H9 (cell line): ENCODE results near the gene TFG. TPM values are rescaled to one million over a fixed set of nuclear protein-coding genes. Genes with fewer than 3 reads are reported as not detected.

Experiments used
- DNase-seq: peaks from one replicate; pipeline ENCODE4 v3.0.0-alpha.2; 2017
- H2AFZ ChIP-seq: one replicate; pipeline ENCODE4 v1.6.1; 2013; ENCODE audit warnings: mild to moderate bottlenecking, low read length, control low read depth, moderate library complexity
- H2AK5ac ChIP-seq: 2 replicates; pipeline ENCODE4 v1.6.1; 2013; ENCODE audit warnings: low read length, control low read depth, mixed read lengths; ENCODE audit not compliant: insufficient read length
- H2BK120ac ChIP-seq: one replicate; pipeline ENCODE4 v1.6.1; 2013; ENCODE audit warnings: low read depth, mild to moderate bottlenecking, low read length, control low read depth, inconsistent platforms; ENCODE audit not compliant: poor library complexity, severe bottlenecking
- H2BK12ac ChIP-seq: 2 replicates; pipeline ENCODE4 v1.6.1; 2013; ENCODE audit warnings: low read length, control low read depth, mixed read lengths, low read depth; ENCODE audit not compliant: insufficient read length
- H2BK15ac ChIP-seq: 2 replicates; pipeline ENCODE4 v1.6.1; 2013; ENCODE audit warnings: low read depth, low read length, control low read depth
- H2BK20ac ChIP-seq: one replicate; pipeline ENCODE4 v1.6.1; 2013; ENCODE audit warnings: low read depth, mild to moderate bottlenecking, low read length, control low read depth, inconsistent platforms; ENCODE audit not compliant: poor library complexity, severe bottlenecking
- H2BK5ac ChIP-seq: 2 replicates; pipeline ENCODE4 v1.6.1; 2013; ENCODE audit warnings: low read length, control low read depth, mixed read lengths; ENCODE audit not compliant: insufficient read length
- H3K14ac ChIP-seq: 2 replicates; pipeline ENCODE4 v1.6.1; 2013; ENCODE audit warnings: low read length, control low read depth; ENCODE audit not compliant: insufficient read depth
- H3K18ac ChIP-seq: 2 replicates; pipeline ENCODE4 v1.6.1; 2013; ENCODE audit warnings: low read depth, mild to moderate bottlenecking, mixed read lengths, low read length, control low read depth; ENCODE audit not compliant: insufficient read length
- H3K23ac ChIP-seq: 2 replicates; pipeline ENCODE4 v1.6.1; 2013; ENCODE audit warnings: low read length, control low read depth, mixed read lengths, low read depth; ENCODE audit not compliant: insufficient read length
- H3K23me2 ChIP-seq: 2 replicates; pipeline ENCODE4 v1.6.1; 2013; ENCODE audit warnings: low read depth, mild to moderate bottlenecking, mixed read lengths, low read length, control low read depth; ENCODE audit not compliant: insufficient read length, poor library complexity, severe bottlenecking
- H3K27ac ChIP-seq: 2 replicates; pipeline ENCODE4 v1.5.1; 2013; ENCODE audit warnings: low read length, control low read depth, mixed read lengths, low read depth; ENCODE audit not compliant: insufficient read length
- H3K27me3 ChIP-seq: 2 replicates; pipeline ENCODE4 v1.6.1; 2013; ENCODE audit warnings: low read length, control low read depth, inconsistent platforms; ENCODE audit not compliant: insufficient read depth
- H3K4ac ChIP-seq: 2 replicates; pipeline ENCODE4 v1.6.1; 2013; ENCODE audit warnings: low read depth, mild to moderate bottlenecking, control low read depth, inconsistent platforms, low read length, moderate library complexity
- H3K4me1 ChIP-seq: 2 replicates; pipeline ENCODE4 v1.6.1; 2013; ENCODE audit warnings: low read length, control low read depth, inconsistent platforms; ENCODE audit not compliant: insufficient read depth
- H3K4me2 ChIP-seq: 2 replicates; pipeline ENCODE4 v1.6.1; 2013; ENCODE audit warnings: low read length, control low read depth, mixed read lengths; ENCODE audit not compliant: insufficient read length, insufficient read depth
- H3K56ac ChIP-seq: 2 replicates; pipeline ENCODE4 v1.6.1; 2013; ENCODE audit warnings: low read depth, mild to moderate bottlenecking, mixed read lengths, low read length, control low read depth; ENCODE audit not compliant: insufficient read length
- H3K79me1 ChIP-seq: 2 replicates; pipeline ENCODE4 v1.6.1; 2013; ENCODE audit warnings: low read depth, mild to moderate bottlenecking, moderate library complexity, low read length, control low read depth, inconsistent platforms; ENCODE audit not compliant: insufficient read depth, poor library complexity, severe bottlenecking
- H3K79me2 ChIP-seq: 2 replicates; pipeline ENCODE4 v1.6.1; 2013; ENCODE audit warnings: low read length, control low read depth, inconsistent platforms; ENCODE audit not compliant: insufficient read depth
- H3K9ac ChIP-seq: 2 replicates; pipeline ENCODE4 v1.6.1; 2013; ENCODE audit warnings: low read length, control low read depth, mixed read lengths; ENCODE audit not compliant: insufficient read length; ENCODE audit errors: extremely low read depth
- H3K9me3 ChIP-seq: one replicate; pipeline ENCODE4 v1.6.1; 2013; ENCODE audit warnings: low read depth, low read length, inconsistent platforms; ENCODE audit not compliant: control insufficient read depth
- H3T11ph ChIP-seq: one replicate; pipeline ENCODE4 v1.6.1; 2013; ENCODE audit warnings: mild to moderate bottlenecking, low read length, control low read depth, inconsistent platforms
- H4K20me1 ChIP-seq: one replicate; pipeline ENCODE4 v1.6.1; 2013; ENCODE audit not compliant: control insufficient read depth, insufficient read length, insufficient read depth
- H4K5ac ChIP-seq: 2 replicates; pipeline ENCODE4 v1.6.1; 2013; ENCODE audit warnings: low read depth, mild to moderate bottlenecking, mixed read lengths, low read length, control low read depth; ENCODE audit not compliant: insufficient read length
- H4K8ac ChIP-seq: replicated peaks from 2 replicates; pipeline ENCODE4 v1.6.1; 2013; ENCODE audit warnings: low read length, control low read depth, mixed read lengths, low read depth; ENCODE audit not compliant: insufficient read length
- H4K91ac ChIP-seq: 2 replicates; pipeline ENCODE4 v1.6.1; 2013; ENCODE audit warnings: low read depth, mild to moderate bottlenecking, moderate library complexity, mixed read lengths, low read length, control low read depth; ENCODE audit not compliant: insufficient read length
- H3K27ac Mint-ChIP-seq, 3 experiments: 2 replicates in 2 of 3; 3 replicates in 1 of 3; pipeline ENCODE4 v1.8.0; 2020 to 2021; ENCODE audit warnings: mixed read lengths in 3 of 3, mild to moderate bottlenecking in 1 of 3, moderate library complexity in 1 of 3
- H3K27me3 Mint-ChIP-seq: 2 replicates; pipeline ENCODE4 v1.8.0; 2021; ENCODE audit warnings: low read depth, mild to moderate bottlenecking, moderate library complexity, mixed read lengths
- H3K36me3 Mint-ChIP-seq, 3 experiments: 2 replicates in 2 of 3; 3 replicates in 1 of 3; pipeline ENCODE4 v1.8.0; 2020 to 2021; ENCODE audit warnings: low read depth in 3 of 3, mixed read lengths in 3 of 3; ENCODE audit not compliant: insufficient read depth in 1 of 3
- H3K4me1 Mint-ChIP-seq, 2 experiments: 2 replicates each; pipeline ENCODE4 v1.8.0; 2020; ENCODE audit warnings: mixed read lengths in 2 of 2
- H3K4me3 Mint-ChIP-seq, 2 experiments: 2 replicates in 1 of 2; 3 replicates in 1 of 2; pipeline ENCODE4 v1.8.0; 2020 to 2021; ENCODE audit warnings: mild to moderate bottlenecking in 2 of 2, mixed read lengths in 2 of 2, moderate library complexity in 1 of 2
- H3K9me3 Mint-ChIP-seq, 2 experiments: 2 replicates in 1 of 2; 3 replicates in 1 of 2; pipeline ENCODE4 v1.8.0; 2020; ENCODE audit warnings: mild to moderate bottlenecking in 2 of 2, mixed read lengths in 2 of 2, moderate library complexity in 1 of 2
- WGBS: extraction: QIAGEN DNeasy Blood & Tissue Kit; methylation state at CpG from one replicate; pipeline ENCODE4 v1.1.7; 2013; ENCODE audit warnings: missing lambda C conversion rate, low lambda C conversion rate, mixed read lengths; ENCODE audit not compliant: insufficient read length; ENCODE audit errors: extremely low coverage; 5-methylcytosine and 5-hydroxymethylcytosine counted together
- total RNA-seq: library from RNA; stranded (reverse); gene quantifications from 2 replicates; pipeline ENCODE4 v1.2.1, GENCODE V29; 2021
- TF ChIP-seq, protein P1 (sequence below): fragments of 200-600 bp; sonication (generic); conservative IDR thresholded peaks from 3 replicates; pipeline ENCODE4 v1.8.0; 2021; ENCODE audit warnings: antibody characterized with exemption, mild to moderate bottlenecking

The TFG gene
- total RNA-seq, 1 experiment from 2014 or later: 80.7 TPM

DNA sequence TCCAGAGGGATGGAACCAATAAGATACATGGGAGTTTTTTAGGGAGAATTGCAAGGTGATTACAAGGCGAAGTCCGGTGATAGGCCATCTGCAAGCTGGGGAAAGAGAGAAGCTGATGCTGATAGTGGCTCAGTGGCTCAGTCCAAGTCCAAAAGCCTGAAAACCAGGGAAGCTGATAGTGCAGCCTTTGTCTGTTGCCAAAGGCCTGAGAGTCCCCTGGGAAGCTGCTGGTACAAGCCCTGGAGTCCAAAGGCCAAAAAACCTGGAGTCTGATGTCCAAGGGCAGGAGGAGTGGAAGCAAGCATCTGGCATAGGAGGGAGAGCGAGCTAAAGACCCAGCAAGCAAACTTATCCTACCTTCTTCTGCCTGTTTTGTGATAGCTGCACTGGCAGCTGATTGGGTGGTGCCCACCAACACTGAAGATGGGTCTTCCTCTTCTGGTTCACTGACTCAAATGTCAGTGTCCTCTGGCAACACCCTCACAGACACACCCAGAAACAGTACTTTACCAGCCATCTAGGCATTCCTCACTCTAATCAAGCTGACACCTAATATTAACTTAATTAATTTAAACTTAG is 16.7 kb downstream of the TFG start:
- no peak for DNase-seq
- Histone ChIP-seq H3K23ac (no peak overlapping the region), H3K56ac (no peak overlapping the region), H3K79me1 (peaks cover 2% of the 10 kb centered on the region), H3K23me2 (no peaks in the 10 kb centered on the region), H3K4me1 (no peaks in the 10 kb centered on the region), H4K5ac (no peak overlapping the region), H3K27me3 (no peaks in the 10 kb centered on the region), H2BK20ac (no peak overlapping the region), H2BK120ac (no peak overlapping the region), H3K18ac (no peak overlapping the region), H2BK12ac (no peak overlapping the region), H3K27ac (no peak overlapping the region), H2AFZ (no peak overlapping the region), H4K91ac (no peak overlapping the region), H2AK5ac (no peak overlapping the region), H4K8ac (no peak overlapping the region), H3K9me3 (no peaks in the 10 kb centered on the region), H3T11ph (no peak overlapping the region), H3K14ac (no peak overlapping the region), H3K79me2 (no peaks in the 10 kb centered on the region; the same call in 1 of the 2 replicates), H2BK5ac (no peak overlapping the region), H3K4ac (no peak overlapping the region), H3K9ac (no peak overlapping the region), H3K4me2 (no peak overlapping the region), H2BK15ac (no peak overlapping the region), H4K20me1 (no peaks in the 10 kb centered on the region)
- H3K4me3 Mint-ChIP-seq: no peak overlapping the region
- H3K4me1 Mint-ChIP-seq: peaks cover 6 to 7% of the 10 kb centered on the region in 2 experiments
- peak overlapping the region in 1 of 3 experiments; percentile 23; a peak in 3 of 7 replicates for H3K27ac Mint-ChIP-seq
- H3K9me3 Mint-ChIP-seq: no peaks in the 10 kb centered on the region; a peak in 1 of 5 replicates
- no CpG with 5 or more reads among the region's 3 CpGs for WGBS
- TF ChIP-seq, protein P1, sequence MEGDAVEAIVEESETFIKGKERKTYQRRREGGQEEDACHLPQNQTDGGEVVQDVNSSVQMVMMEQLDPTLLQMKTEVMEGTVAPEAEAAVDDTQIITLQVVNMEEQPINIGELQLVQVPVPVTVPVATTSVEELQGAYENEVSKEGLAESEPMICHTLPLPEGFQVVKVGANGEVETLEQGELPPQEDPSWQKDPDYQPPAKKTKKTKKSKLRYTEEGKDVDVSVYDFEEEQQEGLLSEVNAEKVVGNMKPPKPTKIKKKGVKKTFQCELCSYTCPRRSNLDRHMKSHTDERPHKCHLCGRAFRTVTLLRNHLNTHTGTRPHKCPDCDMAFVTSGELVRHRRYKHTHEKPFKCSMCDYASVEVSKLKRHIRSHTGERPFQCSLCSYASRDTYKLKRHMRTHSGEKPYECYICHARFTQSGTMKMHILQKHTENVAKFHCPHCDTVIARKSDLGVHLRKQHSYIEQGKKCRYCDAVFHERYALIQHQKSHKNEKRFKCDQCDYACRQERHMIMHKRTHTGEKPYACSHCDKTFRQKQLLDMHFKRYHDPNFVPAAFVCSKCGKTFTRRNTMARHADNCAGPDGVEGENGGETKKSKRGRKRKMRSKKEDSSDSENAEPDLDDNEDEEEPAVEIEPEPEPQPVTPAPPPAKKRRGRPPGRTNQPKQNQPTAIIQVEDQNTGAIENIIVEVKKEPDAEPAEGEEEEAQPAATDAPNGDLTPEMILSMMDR: no peak
- H3K27me3 Mint-ChIP-seq: no peaks in the 10 kb centered on the region
- peaks cover 28 to 75% (median 61%) of the 10 kb centered on the region in 3 experiments; a peak in 6 of 7 replicates for H3K36me3 Mint-ChIP-seq
